MM.1S (cell line): Measurements from ENCODE around the gene FANCG.

Source experiments
- DNase-seq: peaks from one replicate; pipeline ENCODE4 v3.0.0-alpha.2; 2015
- H2AFZ ChIP-seq: fragments of 300-600 bp; sonication (generic); 2 replicates; pipeline ENCODE4 v1.6.0; 2016; ENCODE audit warnings: antibody characterized with exemption, low read length
- H3F3A ChIP-seq: fragments of 300-600 bp; sonication (generic); 2 replicates; pipeline ENCODE4 v1.6.1; 2016; ENCODE audit warnings: mild to moderate bottlenecking, antibody characterized with exemption, low read length, moderate library complexity, mixed read lengths; ENCODE audit not compliant: insufficient read depth
- H3K27ac ChIP-seq: fragments of 300-600 bp; sonication (generic); 2 replicates; pipeline ENCODE4 v1.5.1; 2016; ENCODE audit warnings: mild to moderate bottlenecking, low read length
- H3K27me3 ChIP-seq: fragments of 300-600 bp; sonication (generic); replicated peaks from 2 replicates; pipeline ENCODE4 v1.6.0; 2016; ENCODE audit warnings: low read length; ENCODE audit not compliant: insufficient read depth
- H3K36me3 ChIP-seq: fragments of 300-600 bp; sonication (generic); replicated peaks from 2 replicates; pipeline ENCODE4 v1.6.1; 2016; ENCODE audit warnings: mild to moderate bottlenecking, low read length, mixed read lengths; ENCODE audit not compliant: insufficient read depth
- H3K4me1 ChIP-seq: fragments of 300-600 bp; sonication (generic); 2 replicates; pipeline ENCODE4 v1.6.1; 2016; ENCODE audit warnings: low read length, mixed read lengths
- H3K4me2 ChIP-seq: fragments of 300-600 bp; sonication (generic); 2 replicates; pipeline ENCODE4 v1.6.0; 2016; ENCODE audit warnings: low read depth, low read length
- H3K4me3 ChIP-seq: fragments of 300-600 bp; sonication (generic); 2 replicates; pipeline ENCODE4 v1.5.1; 2016; ENCODE audit warnings: low read length, mixed read lengths
- H3K79me2 ChIP-seq: fragments of 300-600 bp; sonication (generic); 2 replicates; pipeline ENCODE4 v1.6.1; 2016; ENCODE audit warnings: mixed run types, low read length, mixed read lengths
- H3K9ac ChIP-seq: fragments of 300-600 bp; sonication (generic); 2 replicates; pipeline ENCODE4 v1.6.1; 2016; ENCODE audit warnings: low read length, mixed read lengths
- H3K9me2 ChIP-seq: fragments of 300-600 bp; sonication (generic); replicated peaks from 2 replicates; pipeline ENCODE4 v1.6.1; 2016; ENCODE audit warnings: mild to moderate bottlenecking, low read length, mixed read lengths; ENCODE audit not compliant: insufficient read depth
- H3K9me3 ChIP-seq: fragments of 300-600 bp; sonication (generic); replicated peaks from 2 replicates; pipeline ENCODE4 v1.6.1; 2016; ENCODE audit warnings: mild to moderate bottlenecking, low read length, mixed read lengths; ENCODE audit not compliant: insufficient read depth
- H4K20me1 ChIP-seq: fragments of 300-600 bp; sonication (generic); 2 replicates; pipeline ENCODE4 v1.6.1; 2016; ENCODE audit warnings: mild to moderate bottlenecking, low read length, moderate library complexity, mixed read lengths; ENCODE audit not compliant: insufficient read depth
- CTCF ChIP-seq: fragments of 300-600 bp; sonication (generic); IDR thresholded peaks from 2 replicates; pipeline ENCODE4 v1.5.1; 2016; ENCODE audit warnings: antibody characterized with exemption, low read length, mixed read lengths
- EZH2 ChIP-seq: fragments of 300-600 bp; sonication (generic); optimal IDR thresholded peaks from 2 replicates; pipeline ENCODE3; 2017; ENCODE audit warnings: low read depth, mild to moderate bottlenecking, antibody characterized with exemption, low read length, mixed read lengths
- EZH2phosphoT487 ChIP-seq: fragments of 300-600 bp; sonication (generic); IDR thresholded peaks from 2 replicates; pipeline ENCODE4 v1.6.1; 2018; ENCODE audit warnings: antibody characterized with exemption, low read length

The FANCG gene

GRCh38 chr9:35078066-35078465 lies 1.7 kb downstream of the FANCG start:
- no peak for DNase-seq
- H3K9me2 ChIP-seq = no peaks in the 10 kb centered on the region
- H3K9ac ChIP-seq = peak overlapping the region; percentile 82; the same call in 1 of the 2 replicates
- peaks cover 19% of the 10 kb centered on the region for H3F3A ChIP-seq
- H3K27ac ChIP-seq = no peak overlapping the region
- no peaks in the 10 kb centered on the region for H3K36me3 ChIP-seq
- H3K4me1 ChIP-seq = peaks cover 8% of the 10 kb centered on the region; the same call in 1 of the 2 replicates
- TF ChIP-seq CTCF (no peak), EZH2phosphoT487 (no peak), EZH2 (no peak)
- H4K20me1 ChIP-seq = no peaks in the 10 kb centered on the region
- no peaks in the 10 kb centered on the region for H3K9me3 ChIP-seq
- H3K4me2 ChIP-seq = peak overlapping the region; percentile 88
- H3K27me3 ChIP-seq = no peaks in the 10 kb centered on the region
- H2AFZ ChIP-seq = no peak overlapping the region
- H3K79me2 ChIP-seq = peaks cover 47% of the 10 kb centered on the region
- peak overlapping the region; percentile 83 for H3K4me3 ChIP-seq

DNA sequence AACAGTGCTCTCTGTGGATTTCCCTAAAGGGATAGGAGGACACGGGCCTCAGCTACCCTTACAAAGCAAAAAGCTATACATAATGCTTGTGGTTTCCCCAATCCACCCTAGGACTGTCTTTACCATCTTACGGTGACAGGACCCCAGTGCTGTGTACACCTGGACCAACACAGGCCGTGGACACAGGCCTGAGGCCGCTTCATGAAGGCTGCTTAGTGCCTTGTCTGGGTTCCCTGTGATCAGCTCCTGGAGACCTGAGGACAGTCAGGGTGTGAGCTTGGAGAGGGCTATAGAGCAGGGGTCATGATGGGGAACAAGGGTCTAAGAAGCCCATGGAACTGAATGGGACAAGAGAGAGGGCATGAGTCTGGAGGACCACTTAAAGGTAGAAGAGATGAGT lies 2.9 kb downstream of the FANCG start:
- Histone ChIP-seq H3K9me3 (no peaks in the 10 kb centered on the region), H3K4me2 (no peak overlapping the region), H3K27ac (no peak overlapping the region), H3K36me3 (no peaks in the 10 kb centered on the region), H4K20me1 (no peaks in the 10 kb centered on the region), H3K4me3 (no peak overlapping the region), H3K9me2 (no peaks in the 10 kb centered on the region), H3K27me3 (no peaks in the 10 kb centered on the region), H3K9ac (no peak overlapping the region), H3F3A (peaks cover 28% of the 10 kb centered on the region), H3K79me2 (peaks cover 52% of the 10 kb centered on the region), H3K4me1 (peaks cover 8% of the 10 kb centered on the region; the same call in 1 of the 2 replicates), H2AFZ (no peak overlapping the region)
- DNase-seq = no peak
- TF ChIP-seq CTCF (no peak), EZH2 (no peak), EZH2phosphoT487 (no peak)

DNA sequence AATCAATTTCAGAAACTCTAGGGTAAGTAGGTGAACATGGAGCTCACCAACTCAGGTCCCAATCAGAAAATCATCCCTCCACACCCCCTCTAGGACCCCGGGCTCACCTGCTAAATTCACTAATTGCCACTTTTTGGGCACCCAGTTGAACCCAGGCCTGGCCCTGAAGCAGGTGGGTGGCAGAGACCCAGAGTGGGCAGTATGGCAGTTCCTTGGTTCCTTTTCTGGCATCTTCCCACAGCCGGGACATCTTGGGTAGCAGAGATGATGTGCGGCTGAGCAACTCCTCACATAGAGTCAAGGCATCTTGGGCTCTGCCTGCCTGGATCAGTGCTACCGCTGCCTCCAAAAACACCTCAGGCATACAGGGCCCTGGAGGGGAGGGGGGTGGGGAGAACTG lies 4.4 kb downstream of the FANCG start:
- Histone ChIP-seq H3K4me1 (peaks cover 8% of the 10 kb centered on the region; the same call in 1 of the 2 replicates), H3K9ac (no peak overlapping the region), H3K4me3 (no peak overlapping the region), H3K4me2 (no peak overlapping the region), H3K27ac (no peak overlapping the region), H2AFZ (no peak overlapping the region), H3K27me3 (no peaks in the 10 kb centered on the region), H3K79me2 (peaks cover 67% of the 10 kb centered on the region), H4K20me1 (peaks cover 7% of the 10 kb centered on the region), H3F3A (peaks cover 42% of the 10 kb centered on the region), H3K36me3 (no peaks in the 10 kb centered on the region), H3K9me2 (no peaks in the 10 kb centered on the region), H3K9me3 (no peaks in the 10 kb centered on the region)
- TF ChIP-seq CTCF (no peak), EZH2 (no peak), EZH2phosphoT487 (no peak)
- DNase-seq = no peak
